ENCODE measurements around the gene TRA2A.

Gene TRA2A

DNA sequence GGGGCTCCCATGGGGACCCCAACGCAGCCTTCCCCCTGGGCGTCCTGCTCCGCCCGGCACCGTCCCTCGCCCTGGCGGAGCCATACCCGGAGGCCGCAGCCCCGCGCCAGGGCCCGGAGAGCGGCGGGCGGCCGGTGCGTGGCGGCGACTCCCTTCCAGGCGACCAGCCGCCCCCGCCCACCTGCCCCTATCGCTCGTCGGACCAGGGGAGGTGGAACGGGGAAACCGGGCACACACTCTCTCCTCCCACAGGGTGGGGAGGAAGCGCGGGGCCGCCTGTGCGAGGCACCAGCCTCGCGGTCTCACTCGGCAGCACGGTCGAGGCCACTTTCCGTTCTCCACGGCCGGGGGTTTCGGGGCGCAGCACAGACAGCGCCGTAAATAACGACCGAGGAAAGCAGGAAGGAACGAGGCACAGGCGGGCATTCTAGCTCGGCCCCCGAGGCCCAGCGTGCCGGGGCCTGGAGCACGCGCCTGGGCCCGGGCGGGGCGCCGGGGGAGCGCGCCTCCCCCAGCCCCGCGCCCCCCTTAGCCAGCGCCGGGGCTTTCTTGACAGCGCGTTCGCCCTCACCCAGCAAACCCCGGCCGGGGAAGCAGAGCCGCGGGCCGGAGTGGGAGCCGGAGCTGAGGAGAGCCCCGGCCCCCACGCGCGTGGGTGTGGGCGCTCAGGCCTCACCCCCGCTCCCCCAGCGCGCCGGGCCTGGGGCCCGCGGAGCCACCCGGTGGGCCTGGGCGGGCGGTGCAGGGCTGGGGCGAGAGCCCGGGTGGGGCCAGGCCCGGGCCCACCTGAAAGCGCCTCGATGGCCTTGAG lies 62.4 kb downstream of the TRA2A start:
- peak; percentile 22 for DNase-seq

GRCh38 chr7:23468526-23469149 lies 63.1 kb downstream of the TRA2A start:
- no peak for DNase-seq

GRCh38 chr7:23467806-23468525 lies 63.8 kb downstream of the TRA2A start:
- DNase-seq: peak; percentile 32

- DNase-seq: no peak
These were observed 64.4 kb downstream of the TRA2A start for GRCh38 chr7:23467291-23467805.

DNA sequence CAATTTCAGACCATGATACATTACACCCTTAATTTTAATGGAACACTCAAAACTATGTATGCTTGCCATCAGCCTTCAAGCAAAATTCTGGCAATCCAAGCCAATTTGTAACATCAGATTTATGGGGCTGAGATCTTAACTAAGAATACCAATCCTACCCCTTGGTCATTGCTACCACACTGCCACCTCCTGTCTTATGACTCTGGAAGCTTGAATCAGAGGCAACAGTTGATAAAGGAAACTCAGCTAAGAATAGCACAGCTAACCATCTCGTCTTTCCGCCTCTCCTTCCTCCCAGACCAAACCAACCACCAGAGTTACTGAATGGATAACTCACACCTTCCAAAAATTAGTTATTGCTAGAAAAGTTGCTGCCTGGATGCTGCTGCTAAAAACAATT lies 68.9 kb downstream of the TRA2A start:
- peak; percentile 41 for DNase-seq

- no peak for DNase-seq
These were observed 73.7 kb downstream of the TRA2A start for GRCh38 chr7:23458044-23458443.

GRCh38 chr7:23456093-23456492 lies 75.7 kb downstream of the TRA2A start:
- no peak for DNase-seq

DNA sequence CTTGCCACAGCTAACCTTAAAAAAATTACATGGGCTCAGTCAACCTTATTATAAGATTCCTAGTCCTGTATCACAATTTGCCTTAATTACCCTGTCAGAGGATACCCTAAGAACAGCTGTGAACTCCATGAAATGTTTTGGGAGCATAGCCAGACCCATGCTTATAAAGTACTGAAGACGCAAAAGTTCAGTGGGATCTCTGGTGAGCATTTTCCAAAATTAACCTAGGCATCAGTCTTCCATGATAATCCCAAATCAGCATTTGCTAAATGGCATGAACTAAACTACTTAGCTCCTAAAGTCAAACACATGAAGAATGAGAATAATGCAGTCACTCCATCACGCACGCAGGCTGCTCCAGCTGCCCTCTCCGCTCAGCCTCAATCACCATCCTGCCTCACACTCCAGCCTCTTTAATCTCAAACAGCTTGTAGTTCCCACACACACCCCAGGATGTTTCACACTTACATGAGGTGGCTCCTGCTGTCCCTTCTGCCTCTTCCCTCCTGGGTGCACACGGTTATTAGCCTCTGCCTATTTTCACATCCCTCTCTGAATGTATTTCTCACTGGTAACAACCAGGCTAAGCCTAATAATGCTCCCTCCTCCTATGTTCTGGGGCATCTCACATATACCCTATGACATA lies 76.8 kb downstream of the TRA2A start:
- DNase-seq: no peak

Measured in COR-L47 (cell line).